ENCODE data around the gene WDR26.
"Not testable (repeated sequence)": the region's sequence is repeated elsewhere in the genome, so short reads cannot be mapped to it uniquely, and the experiment has no call there.

The WDR26 gene

DNA sequence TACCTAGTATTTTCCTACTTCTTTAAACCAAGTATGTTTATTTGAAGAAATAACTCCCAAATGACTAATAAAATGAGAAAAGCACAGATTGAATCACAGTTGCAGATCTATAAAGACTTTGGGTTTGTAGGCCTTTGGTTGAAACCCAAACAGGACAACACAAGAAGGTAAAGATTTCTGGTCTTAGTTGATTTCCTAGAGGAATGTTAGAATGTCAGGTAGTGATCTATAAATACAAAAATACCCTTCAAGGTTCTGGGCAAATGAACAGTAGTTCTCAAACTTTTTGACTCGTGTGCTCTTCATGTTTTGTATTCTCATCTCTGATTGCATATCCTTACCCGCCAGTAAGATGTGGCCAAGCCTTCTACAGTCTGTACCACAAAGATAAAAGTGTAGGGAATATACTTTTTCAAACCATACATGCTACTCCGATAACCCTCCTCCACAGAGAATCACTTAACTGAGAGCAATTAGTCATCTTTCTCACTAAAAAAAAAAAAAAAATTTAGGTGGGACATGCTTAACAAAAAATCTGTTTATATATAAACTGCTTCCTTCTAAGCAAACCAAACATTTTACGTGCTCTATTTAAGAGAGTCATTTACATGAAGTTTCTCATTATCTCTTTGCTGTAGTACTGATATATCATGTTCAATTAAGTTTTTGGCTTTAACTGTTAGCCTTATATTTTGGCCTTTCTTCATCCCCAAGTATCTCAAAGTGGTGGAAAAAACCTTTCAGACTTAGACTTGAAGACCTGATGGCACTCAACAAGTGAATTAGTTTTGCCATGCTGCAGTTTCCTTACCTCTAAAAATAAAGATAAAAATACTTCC lies 42.0 kb downstream of the WDR26 start:
- no peak for DNase-seq

DNA sequence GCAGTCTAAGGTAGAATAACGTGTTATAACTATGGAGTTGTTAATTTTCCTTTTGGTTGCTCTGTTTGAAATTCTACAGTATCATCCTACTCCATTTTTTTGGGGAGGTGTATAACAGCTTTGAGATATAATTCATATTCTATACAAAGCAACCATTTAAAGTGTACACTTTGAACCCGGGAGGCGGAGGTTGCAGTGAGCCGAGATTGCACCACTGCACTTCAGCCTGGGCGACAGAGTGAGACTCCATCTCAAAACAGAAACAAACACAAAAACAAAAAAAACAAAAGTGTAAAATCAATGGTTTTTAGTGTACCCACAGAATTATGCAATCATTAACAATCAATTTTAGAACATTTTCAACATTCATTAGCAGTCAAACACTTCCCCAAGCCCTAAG lies 44.1 kb downstream of the WDR26 start:
- DNase-seq: no peak

DNA sequence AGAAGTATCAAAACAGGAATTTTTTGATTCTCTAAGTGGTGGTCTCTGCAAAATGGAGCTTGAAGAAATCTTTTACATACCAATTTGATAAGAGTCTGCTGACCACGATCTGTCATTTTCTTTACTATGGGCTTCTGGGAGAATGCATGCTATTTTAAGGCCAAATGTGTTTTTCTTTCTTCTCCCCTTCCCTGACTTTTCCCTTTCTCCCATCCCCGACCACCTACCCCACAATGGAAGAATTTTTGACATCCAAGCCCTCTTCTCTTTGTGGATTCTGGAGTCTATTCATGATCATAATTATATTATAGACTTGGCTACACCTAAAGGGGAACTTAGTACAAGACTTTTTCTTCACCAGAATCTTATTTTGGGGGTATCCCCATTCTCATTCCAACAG lies 46.7 kb downstream of the WDR26 start:
- no peak for DNase-seq

DNA sequence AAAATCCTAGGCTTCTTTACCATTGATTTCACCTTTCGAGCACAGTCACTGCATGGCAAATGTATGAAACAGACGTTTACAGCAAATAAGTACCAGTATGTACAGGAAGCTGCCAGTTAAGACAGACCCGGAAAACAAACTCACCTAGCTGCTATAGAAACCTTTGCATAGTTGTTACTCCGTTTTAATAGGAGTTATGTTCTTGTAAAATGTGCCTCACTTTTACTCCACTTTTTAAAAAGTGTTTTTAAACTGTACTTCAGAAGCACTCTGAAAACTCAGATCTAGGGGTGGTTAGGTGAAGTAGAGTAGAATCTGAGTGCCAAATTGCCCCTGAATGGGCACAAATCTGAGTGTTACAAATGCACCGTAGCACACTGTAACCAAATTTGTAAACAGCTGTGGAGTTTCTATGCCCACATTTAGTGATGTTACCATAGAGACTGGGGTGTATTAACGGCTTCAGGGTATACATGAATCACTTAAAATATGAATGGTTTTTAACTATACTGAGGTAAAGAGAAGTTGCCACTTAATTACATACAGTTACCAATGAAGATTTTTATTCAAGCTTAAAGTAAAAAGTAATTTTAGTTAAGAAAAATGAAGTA lies 47.2 kb downstream of the WDR26 start:
- DNase-seq: no peak

DNA sequence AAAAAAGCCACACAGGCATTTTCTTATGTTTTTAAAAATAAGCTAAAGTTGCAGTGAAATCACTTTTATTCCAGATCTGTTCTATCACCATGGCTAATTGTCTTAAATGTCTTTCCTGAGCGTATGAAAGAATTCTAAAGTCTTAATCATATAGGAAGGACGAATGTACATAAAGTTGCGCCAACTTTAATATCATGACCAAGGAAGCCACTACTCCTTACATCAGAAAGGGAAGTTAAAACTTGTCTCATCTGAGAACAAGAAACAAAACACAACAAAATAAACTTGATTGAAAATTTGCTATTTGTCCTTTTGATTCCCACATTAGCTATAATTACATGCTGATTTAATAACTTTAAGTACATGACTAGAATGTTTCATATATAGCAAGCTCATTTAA lies 51.4 kb downstream of the WDR26 start:
- DNase-seq: no peak

DNA sequence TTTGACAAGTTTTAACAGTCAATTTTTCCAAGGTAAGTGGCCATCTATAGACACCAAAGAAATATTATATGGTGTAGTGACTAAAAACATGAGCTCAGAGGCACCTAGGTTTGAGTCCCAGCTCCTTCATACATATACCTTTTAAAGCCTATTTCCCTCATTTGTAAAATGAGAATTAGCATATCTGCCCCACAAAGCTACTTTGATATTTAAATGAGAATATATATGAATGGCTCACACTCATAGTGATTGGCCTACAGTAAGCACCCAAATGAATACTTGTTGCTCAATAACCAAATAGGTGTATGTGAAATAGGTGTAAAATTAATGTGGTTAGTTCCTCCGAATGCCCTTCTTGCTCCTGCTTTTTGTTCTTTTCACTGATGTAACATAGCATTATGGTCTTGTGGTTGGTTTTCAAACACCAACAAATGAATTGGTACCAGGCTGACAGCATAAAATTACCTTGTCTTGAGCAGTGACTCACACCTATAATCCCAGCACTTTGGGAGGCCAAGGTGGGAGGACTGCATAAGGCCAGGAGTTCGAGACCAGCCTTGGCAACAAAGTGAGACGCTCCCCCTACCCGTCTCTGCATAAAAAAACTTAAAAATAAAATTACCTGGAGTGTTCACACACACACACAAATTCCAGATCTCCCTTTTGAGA lies 52.6 kb downstream of the WDR26 start:
- no peak for DNase-seq

DNA sequence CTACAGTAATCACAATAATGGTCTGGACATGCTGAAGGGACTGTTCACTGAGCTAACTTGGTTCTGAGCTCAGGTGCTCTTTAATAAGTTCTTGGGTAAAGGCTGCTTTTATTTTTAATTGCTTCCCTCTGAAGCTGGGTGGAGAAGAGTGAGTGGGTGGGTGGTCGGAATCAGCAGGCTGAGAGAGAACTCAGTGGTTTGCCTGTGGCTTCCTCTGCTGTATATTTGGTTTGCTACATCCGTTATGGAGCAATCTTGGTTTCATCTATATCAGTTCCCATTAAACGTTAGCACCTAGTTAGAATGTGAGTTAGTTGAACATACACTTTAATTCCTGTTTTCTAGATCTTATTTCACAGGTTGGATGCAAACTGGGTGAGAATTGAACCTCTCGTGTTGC lies 54.6 kb downstream of the WDR26 start:
- no peak for DNase-seq

DNA sequence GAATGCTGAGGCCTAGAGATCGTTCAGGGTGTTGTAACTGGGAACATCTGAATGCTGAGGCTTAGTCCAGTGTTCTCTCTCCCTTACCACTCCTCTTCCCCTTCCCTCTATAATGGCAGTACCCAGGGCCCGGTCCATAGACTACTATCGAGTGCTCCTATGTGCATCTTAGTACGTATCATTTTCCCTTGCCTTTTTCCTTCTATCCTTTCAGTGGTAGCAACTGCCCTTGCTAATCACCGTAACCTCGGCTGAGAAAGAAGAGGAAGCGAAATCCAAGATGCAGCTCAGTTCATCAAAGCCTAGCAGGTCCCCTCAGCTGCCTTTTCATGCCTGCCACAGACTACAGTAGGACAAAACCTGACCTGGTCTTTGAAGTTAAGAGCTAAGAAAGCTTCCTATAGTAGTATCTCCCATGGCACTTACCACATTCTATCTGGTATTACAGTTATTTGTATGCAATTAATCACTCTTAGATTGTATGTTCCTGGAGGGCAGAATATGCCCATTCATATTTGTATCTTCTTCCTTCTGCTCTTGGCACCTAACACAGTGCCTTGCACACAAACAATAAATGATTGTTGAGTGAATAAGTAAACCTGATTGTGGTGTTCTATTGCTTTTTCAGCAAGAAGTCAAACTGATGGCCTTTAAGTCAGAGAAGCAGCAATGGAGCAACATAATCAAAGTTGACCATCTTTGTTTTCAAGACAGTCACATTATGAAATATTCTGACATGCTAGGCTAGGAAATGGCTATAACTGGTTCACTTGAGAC lies 55.6 kb downstream of the WDR26 start:
- DNase-seq: no peak

DNA sequence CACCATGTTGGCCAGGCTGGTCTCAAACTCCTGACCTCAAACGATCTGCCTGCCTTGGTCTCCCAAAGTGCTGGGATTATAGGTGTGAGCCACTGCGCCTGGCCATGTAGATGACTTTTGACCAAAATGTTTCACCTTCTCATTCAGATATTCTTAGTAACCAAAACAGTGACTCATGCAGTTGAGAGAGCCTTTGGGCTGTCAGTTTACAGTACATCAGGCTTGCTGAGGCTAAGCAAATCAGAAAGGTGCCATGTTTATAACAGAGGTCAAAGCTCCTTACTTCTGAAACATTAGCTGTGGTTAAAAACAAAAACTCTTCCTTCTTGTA lies 57.0 kb downstream of the WDR26 start:
- DNase-seq: peak; percentile 23

DNA sequence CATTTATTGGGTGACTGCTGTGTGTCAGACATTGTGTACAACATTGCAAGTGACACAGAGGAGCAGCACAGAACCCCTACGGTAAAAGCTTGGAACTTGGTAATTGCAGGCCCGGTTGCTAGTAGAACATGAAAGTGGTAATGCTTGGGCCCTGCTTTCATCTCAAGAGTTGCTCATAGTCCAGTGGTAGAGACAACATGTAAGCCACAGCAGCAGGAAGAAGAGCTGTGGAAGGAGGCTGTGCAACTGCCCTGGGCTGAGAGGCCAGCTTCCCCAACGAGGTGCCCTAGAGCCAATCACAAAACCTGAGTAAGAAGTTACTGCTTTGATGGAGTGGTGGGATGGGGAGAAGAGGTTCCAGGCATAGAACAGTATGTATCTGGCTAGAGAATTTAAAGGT lies 59.5 kb downstream of the WDR26 start:
- no peak for DNase-seq

DNA sequence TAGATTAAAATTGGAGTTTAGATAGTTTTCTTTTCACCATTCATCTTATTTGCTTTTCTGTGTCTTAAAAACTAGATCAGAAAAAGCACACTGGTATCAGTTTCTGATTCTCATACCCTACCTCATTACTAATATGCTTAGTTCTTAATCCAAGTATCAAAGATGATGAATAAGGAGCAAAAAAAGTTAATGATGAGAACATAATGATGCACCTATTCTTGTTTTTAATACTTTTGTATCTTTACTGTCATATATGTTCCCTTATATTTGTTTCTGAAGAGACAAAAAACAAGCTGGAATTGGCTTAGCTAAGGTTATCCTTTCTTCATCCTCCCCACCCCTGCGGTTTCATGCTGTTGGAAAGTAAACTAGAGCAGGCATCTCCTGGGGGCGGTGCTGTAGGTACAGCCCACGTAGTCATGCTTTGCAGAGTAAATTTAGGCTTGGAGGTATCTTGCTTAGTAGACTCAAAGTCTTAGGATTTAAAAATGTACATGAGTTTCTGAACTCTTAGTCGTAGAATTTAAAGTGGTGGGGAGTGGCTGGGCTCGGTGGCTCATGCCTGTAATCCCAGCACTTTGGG lies 61.5 kb downstream of the WDR26 start:
- DNase-seq: no peak

DNA sequence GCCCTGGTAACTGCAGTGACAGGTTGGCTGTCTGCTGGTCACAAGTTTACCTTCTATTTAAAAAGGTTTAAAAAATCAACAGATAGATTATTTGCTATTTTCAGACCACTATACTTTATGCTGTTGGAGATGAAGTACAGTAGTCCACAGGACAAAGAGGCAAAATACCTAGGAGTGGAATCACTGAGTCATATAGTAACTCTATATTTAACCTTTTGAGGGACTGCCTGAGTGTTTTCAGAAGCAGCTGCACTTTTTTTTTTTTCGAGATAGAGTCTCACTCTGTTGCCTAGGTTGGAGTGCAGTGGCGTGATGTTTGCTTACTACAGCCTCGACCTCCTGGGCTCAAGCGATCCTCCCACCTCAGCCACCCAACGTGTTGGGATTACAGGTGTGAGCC lies 66.2 kb downstream of the WDR26 start:
- DNase-seq: no peak

DNA sequence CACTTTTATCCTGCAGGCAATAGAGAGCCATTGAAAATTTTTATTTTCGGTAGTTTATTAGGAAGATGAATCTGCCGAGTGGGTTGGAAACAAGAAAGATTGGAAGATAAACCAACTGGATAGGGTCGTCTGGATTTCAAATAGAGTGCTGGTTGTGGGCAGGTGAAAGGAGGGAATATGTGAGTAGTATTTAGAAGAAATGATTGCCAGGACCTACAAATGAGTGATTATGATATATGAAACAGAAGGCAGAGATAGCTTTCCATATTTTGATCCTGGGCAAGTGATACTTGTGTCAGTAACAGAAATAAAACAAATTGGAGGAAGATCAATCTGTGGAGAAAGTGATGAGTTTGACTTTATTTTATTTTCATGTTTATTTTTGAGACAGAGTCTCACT lies 75.4 kb downstream of the WDR26 start:
- DNase-seq: no peak

DNA sequence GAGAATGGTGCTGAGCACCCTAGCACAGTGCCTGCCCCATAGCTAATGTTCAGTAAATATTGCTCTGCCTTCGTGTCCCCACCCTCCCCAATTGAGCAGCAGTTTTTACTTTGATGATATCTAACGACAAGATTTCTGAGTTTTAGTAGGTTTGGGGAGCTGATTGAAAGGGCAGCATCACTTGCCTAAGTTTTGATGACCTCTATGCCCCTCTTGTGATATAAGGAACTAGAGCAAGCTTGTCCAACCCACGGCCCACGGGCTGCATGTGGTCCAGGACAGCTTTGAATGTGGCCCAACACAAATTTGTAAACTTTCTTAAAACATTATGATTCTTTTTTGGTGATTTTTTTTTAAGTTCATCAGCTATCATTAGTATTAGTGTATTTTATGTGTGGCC lies 76.4 kb downstream of the WDR26 start:
- no peak for DNase-seq

DNA sequence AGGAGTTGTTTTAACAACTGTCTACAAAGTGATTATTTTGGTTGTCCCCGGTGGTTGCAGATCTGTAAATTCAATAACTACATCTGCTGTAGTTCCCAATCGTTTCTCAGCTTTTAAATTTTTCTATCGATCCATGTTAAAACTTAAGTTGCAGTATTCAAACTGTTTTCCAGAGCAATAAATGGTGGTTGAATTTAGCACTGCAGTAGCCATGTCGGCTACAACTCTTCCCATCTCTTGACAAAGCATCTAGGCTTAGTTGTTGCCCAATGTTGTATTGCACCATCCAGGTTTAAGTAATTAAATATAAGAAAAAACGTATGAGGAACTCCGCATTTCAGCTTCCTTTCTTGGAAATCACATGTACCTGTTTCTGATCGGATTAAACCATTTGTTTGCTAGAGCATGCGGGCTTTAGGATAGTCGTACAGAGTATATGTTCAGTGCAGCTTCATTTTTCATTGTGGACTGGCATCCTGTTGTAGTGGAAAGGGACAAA lies 76.9 kb downstream of the WDR26 start:
- DNase-seq: no peak

DNA sequence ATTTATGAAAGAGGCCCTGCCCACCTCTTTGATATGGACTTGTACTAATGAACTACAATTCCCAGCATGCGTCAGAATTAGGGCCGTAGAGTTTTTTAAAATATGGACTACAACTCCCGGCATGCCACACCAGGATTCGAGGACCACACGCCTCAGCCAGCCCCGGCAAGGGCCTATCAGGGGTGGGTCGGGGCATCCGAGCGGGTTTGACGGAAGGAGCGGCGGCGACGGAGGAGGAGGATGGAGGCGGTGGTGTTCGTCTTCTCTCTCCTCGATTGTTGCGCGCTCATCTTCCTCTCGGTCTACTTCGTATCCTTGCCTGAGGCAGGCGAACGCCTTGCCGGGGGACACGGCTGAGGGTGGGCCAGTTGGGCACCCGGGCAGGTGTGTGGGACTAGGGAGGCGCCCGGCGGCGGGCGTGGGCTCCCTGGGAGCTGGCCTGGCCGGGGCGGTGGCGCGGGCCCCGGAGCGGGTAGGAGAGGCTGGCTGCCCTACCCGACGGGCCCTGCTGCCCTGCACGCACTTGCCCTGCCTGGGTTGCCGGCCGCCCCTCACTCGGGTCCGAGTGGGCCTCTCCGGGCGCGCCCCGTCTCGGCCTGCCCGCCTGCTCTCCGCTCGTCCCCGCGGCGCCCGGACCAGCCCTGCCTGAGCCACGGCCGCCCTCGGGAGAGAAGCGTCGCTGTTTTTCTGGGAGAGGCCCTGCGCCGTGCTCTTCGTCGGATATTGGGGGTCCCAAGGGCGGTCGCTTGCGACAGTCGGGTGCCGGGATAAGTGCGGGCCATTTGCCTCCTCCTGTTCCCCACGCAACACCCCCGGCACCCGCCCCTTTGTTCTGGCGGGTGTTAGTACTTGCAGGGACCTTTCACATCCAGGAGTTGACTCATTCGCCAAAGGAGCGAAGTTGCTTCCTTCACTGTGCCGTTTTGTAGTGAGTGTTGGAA lies 77.6 kb downstream of the WDR26 start, which contains the start of gene CNIH4:
CNIH4 (plus strand) TSS at position 195 of the 941 bp plus-strand sequence; CDS start at position 241, 46 bp downstream.
- DNase-seq: peak; percentile 96

DNA sequence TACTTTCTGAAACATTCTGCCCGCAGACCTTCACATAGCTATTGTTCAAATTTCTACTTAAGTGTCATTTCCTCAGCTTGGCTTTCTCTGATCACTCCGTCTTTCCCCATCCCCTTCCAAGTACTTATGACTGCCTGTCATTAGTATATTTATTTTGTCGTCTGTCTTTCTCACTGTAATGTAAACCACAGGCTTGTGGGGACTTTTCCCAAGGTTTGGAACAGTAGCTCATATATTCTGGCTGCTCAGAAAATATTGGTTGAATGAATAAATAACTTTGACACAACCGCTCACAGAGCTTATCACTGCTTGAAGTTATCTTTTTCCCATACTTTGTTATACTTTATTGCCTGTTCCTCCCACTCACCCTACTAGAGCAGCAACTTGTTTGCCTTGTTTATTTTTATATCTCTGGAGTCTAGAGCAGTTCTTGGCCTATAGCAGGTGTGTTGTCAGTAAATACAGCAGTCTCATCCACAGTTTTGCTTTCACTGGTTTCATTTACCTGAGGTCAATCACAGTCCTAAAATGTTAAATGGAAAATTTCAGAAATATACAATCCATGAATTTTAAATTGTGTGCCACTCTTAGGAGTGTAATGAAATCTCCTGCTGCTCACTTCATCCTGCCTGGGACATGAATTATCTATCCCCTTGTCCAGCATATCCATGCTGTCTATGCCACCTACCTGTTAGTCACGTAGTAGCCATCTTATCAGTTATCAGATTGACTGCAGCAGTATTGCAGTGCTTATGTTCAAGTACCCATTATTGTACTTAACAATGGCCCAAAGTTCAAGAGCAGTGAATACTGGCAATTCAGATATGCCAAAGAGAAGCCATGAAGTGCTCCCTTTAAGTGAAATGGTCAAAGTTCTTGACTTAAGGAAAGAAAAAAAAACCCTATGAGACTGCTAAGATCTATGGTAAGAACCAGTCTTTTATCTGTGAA lies 80.3 kb downstream of the WDR26 start:
- DNase-seq: no peak

DNA sequence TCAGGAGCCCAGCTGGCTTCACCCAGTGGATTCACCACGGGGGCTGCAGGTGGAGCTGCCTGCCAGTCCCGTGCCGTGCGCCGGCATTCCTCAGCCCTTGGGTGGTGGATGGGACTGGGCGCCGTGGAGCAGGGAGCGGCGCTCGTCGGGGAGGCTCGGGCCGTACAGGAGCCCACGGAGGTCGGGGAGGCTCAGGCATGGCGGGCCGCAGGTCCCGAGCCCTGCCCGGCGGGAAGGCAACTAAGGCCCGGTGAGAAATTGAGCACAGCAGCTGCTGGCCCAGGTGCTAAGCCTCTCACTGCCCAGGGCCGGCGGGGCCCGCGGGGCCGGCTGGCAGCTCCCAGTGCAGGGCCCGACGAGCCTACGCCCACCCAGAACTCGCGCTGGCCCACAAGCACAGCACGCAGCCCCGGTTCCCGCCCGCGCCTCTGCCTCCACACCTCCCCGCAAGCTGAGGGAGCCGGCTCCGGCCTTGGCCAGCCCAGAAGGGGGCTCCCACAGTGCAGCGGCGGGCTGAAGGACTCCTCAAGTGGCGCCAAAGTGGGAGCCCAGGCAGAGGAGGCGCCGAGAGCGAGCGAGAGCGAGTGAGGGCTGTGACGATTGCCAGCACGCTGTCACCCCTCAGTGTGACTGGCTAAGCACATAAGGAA lies 82.0 kb downstream of the WDR26 start:
- DNase-seq: not testable (repeated sequence)

DNA sequence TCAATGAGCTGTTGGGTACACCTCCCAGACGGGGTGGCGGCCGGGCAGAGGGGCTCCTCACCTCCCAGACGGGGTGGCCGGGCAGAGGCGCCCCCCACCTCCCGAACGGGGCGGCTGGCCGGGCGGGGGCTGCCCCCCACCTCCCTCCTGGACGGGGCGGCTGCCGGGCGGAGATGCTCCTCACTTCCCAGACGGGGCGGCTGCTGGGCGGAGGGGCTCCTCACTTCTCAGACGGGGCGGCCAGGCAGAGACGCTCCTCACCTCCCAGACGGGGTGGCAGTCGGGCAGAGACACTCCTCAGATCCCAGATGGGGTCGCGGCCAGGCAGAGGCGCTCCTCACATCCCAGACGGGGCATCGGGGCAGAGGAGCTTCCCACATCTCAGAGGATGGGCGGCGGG lies 84.9 kb downstream of the WDR26 start:
- not testable (repeated sequence) for DNase-seq

DNA sequence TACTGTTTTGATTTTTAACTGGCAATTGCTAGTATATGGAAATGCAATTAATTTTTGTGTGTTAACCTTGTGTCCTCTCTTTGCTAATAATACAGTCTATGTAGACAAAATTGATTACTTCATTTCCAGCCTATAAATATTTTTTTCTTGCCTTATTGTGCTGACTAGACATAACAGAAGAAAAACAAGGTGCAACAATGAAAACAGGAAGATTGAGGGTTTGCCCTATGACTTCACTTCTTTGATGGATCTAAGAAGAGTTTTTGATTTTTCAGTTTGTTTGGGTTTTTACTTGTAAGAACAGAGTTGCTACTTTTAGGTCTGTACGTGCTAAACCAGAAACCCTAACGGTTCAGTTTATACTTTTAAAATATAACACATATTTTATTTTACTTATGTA lies 86.5 kb downstream of the WDR26 start:
- DNase-seq: no peak
